Measurements from ENCODE around the gene BCORL1. TPM values are rescaled to one million over a fixed set of nuclear protein-coding genes. Genes with fewer than 3 reads are reported as not detected.

The BCORL1 gene
- total RNA-seq, 1 donor from 2014 or later: 40.9 TPM

DNA sequence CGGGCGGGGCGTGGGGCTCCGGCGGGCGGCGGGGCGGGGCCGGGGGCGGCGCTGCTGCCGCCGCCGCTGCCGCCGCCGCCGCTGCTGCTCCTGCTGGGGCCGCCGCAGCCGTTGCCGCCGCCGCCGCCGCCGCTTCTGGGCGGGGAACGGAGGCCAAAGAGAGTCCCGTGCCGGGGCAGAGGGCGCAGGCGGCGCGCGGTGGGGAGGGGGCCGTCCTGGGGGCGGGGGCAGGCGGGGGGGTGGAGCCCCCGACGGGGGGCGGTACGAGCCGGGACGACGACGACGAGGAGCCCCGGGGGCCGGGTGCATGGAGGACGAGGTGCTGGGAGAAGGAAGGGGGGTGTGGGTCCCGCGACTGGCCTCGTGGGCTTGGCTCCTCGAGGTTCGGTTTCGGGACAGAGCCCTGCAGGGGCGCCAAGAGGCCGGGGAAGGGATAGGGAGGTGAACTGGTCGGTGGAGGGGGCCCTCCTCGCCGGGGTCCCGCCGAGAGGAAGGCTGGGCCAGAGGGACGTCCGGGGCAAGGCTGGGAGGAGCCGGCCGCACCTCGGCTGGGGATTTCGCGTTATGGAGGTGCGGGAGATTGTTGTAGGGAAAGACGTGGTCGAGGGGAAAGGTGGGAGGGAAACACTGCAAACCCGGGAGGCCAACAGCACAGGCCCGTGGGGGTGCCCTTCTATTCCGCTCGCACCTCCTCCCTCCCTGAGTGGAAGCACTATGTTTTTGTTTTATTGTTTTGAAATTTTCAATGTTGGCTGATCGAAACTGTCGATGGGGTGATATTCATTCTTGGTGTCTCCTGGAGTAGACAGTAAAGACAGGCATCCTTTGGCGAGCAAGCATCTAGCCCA, 1.9 kb downstream of the BCORL1 start:
- peak; percentile 37 for DNase-seq (ENCODE audit: low spot score, unreplicated experiment)
- TF ChIP-seq CTCF (IDR thresholded peaks at IDR 0.05; ENCODE audit: unreplicated experiment): no peak
- peak overlapping the region; percentile 3 for H3K27ac Mint-ChIP-seq
- peaks cover 7% of the 10 kb centered on the region for H3K4me1 Mint-ChIP-seq (ENCODE audit: low read depth)
- peak overlapping the region; percentile 78 for H3K4me3 Mint-ChIP-seq (ENCODE audit: low read depth)
- H3K9me3 Mint-ChIP-seq (ENCODE audit: low read depth): peaks cover 19% of the 10 kb centered on the region
- H3K27me3 Mint-ChIP-seq: no peaks in the 10 kb centered on the region
- H3K36me3 Mint-ChIP-seq (ENCODE audit: insufficient read depth): peaks cover 5% of the 10 kb centered on the region

DNA sequence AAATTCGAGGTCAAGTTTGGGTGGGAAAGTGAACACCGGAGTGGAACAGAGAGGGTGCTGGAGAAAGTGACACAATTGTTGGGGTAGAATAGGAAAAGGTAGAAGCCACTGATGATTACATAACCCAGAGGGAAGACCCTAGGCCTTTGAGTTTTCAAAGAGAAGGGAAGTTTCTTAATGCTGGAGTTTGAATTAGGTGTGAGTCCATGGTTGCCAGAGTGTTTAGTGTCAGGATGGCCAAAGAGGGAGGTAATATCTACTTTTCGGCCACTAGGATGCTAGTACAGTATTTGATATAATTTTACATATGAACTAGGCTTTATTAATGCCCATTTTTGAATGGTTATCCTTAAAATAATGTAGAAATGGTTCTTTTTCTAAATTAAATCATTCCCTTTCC, 5.4 kb downstream of the BCORL1 start:
- H3K27ac Mint-ChIP-seq: no peak overlapping the region
- peaks cover 5% of the 10 kb centered on the region for H3K36me3 Mint-ChIP-seq (ENCODE audit: insufficient read depth)
- peaks cover 19% of the 10 kb centered on the region for H3K9me3 Mint-ChIP-seq (ENCODE audit: low read depth)
- DNase-seq (ENCODE audit: low spot score, unreplicated experiment): no peak
- TF ChIP-seq CTCF (IDR thresholded peaks at IDR 0.05; ENCODE audit: unreplicated experiment): no peak
- peaks cover 7% of the 10 kb centered on the region for H3K4me1 Mint-ChIP-seq (ENCODE audit: low read depth)
- no peak overlapping the region for H3K4me3 Mint-ChIP-seq (ENCODE audit: low read depth)
- no peaks in the 10 kb centered on the region for H3K27me3 Mint-ChIP-seq

- Mint-ChIP-seq H3K36me3 (ENCODE audit: insufficient read depth) (peaks cover 11% of the 10 kb centered on the region), H3K9me3 (ENCODE audit: low read depth) (peaks cover 12% of the 10 kb centered on the region), H3K27me3 (no peaks in the 10 kb centered on the region), H3K27ac (no peak overlapping the region), H3K4me1 (ENCODE audit: low read depth) (no peaks in the 10 kb centered on the region), H3K4me3 (ENCODE audit: low read depth) (no peak overlapping the region)
- DNase-seq (ENCODE audit: low spot score, unreplicated experiment): no peak
- TF ChIP-seq CTCF (IDR thresholded peaks at IDR 0.05; ENCODE audit: unreplicated experiment): no peak
Observed at GRCh38 chrX:129992181-129992580, 9.7 kb downstream of the BCORL1 start.

GRCh38 chrX:129996120-129996519, 13.7 kb downstream of the BCORL1 start:
- no peak for DNase-seq (ENCODE audit: low spot score, unreplicated experiment)
- Mint-ChIP-seq H3K36me3 (ENCODE audit: insufficient read depth) (peaks cover 14% of the 10 kb centered on the region), H3K27me3 (no peaks in the 10 kb centered on the region), H3K9me3 (ENCODE audit: low read depth) (peaks cover 7% of the 10 kb centered on the region), H3K4me3 (ENCODE audit: low read depth) (no peak overlapping the region), H3K4me1 (ENCODE audit: low read depth) (peaks cover 3% of the 10 kb centered on the region), H3K27ac (no peak overlapping the region)
- no peak for TF ChIP-seq CTCF (IDR thresholded peaks at IDR 0.05; ENCODE audit: unreplicated experiment)

- H3K36me3 Mint-ChIP-seq (ENCODE audit: insufficient read depth): peaks cover 19% of the 10 kb centered on the region
- no peak for TF ChIP-seq CTCF (IDR thresholded peaks at IDR 0.05; ENCODE audit: unreplicated experiment)
- no peak overlapping the region for H3K4me3 Mint-ChIP-seq (ENCODE audit: low read depth)
- H3K9me3 Mint-ChIP-seq (ENCODE audit: low read depth): peaks cover 17% of the 10 kb centered on the region
- no peaks in the 10 kb centered on the region for H3K27me3 Mint-ChIP-seq
- peaks cover 8% of the 10 kb centered on the region for H3K4me1 Mint-ChIP-seq (ENCODE audit: low read depth)
- no peak for DNase-seq (ENCODE audit: low spot score, unreplicated experiment)
- no peak overlapping the region for H3K27ac Mint-ChIP-seq
Observed at GRCh38 chrX:129997086-129997485, 14.7 kb downstream of the BCORL1 start.
